GM21526 (cell line): ENCODE measurements around the gene TFDP2.
"Not testable (repeated sequence)": the region's sequence is repeated elsewhere in the genome, so short reads cannot be mapped to it uniquely, and the experiment has no call there.

Source experiments
- ATAC-seq: cut with Tn5 transposase; IDR thresholded peaks from one replicate; pipeline ENCODE4 v1.9.1; 2021; ENCODE audit warnings: moderate library complexity; ENCODE audit not compliant: unreplicated experiment, low FRiP score

Gene TFDP2

GRCh38 chr3:142077155-142077858 lies 72.0 kb downstream of the TFDP2 start:
- ATAC-seq = no peak

GRCh38 chr3:142075656-142076055 lies 73.7 kb downstream of the TFDP2 start:
- not testable (repeated sequence) for ATAC-seq

- no peak for ATAC-seq
Measured at GRCh38 chr3:142072816-142073215, 76.5 kb downstream of the TFDP2 start.

GRCh38 chr3:142065932-142066331 lies 83.4 kb downstream of the TFDP2 start:
- no peak for ATAC-seq

- no peak for ATAC-seq
Measured at GRCh38 chr3:142065344-142065743, 84.0 kb downstream of the TFDP2 start.

GRCh38 chr3:142064454-142064853 lies 84.9 kb downstream of the TFDP2 start:
- ATAC-seq = no peak

- ATAC-seq = no peak
Measured at GRCh38 chr3:142057331-142057725, 92.0 kb downstream of the TFDP2 start.

- ATAC-seq = no peak
Measured at GRCh38 chr3:142056656-142057330, 92.6 kb downstream of the TFDP2 start.

- no peak for ATAC-seq
Measured at GRCh38 chr3:142053835-142054234, 95.5 kb downstream of the TFDP2 start.

- no peak for ATAC-seq
Measured at GRCh38 chr3:142053244-142053643, 96.1 kb downstream of the TFDP2 start.

- no peak for ATAC-seq
Measured at GRCh38 chr3:142051351-142051750, 98.0 kb downstream of the TFDP2 start.

- no peak for ATAC-seq
Measured at GRCh38 chr3:142047021-142047369, 102.3 kb downstream of the TFDP2 start.

- ATAC-seq = no peak
Measured at GRCh38 chr3:142046320-142047020, 102.9 kb downstream of the TFDP2 start.

GRCh38 chr3:142040941-142041491 lies 108.3 kb downstream of the TFDP2 start:
- no peak for ATAC-seq

GRCh38 chr3:142035308-142035922 lies 113.9 kb downstream of the TFDP2 start:
- no peak for ATAC-seq

- no peak for ATAC-seq
Measured at GRCh38 chr3:142033292-142033691, 116.1 kb downstream of the TFDP2 start.

- no peak for ATAC-seq
Measured at GRCh38 chr3:142031575-142031974, 117.8 kb downstream of the TFDP2 start.

GRCh38 chr3:142029791-142030190 lies 119.6 kb downstream of the TFDP2 start:
- ATAC-seq = no peak

- ATAC-seq = no peak
Measured at GRCh38 chr3:142029052-142029642, 120.2 kb downstream of the TFDP2 start.

- ATAC-seq = peak; percentile 64
Measured at GRCh38 chr3:142028243-142028777, 121.0 kb downstream of the TFDP2 start.
